Measurements from ENCODE around the gene ERO1B.

DNA sequence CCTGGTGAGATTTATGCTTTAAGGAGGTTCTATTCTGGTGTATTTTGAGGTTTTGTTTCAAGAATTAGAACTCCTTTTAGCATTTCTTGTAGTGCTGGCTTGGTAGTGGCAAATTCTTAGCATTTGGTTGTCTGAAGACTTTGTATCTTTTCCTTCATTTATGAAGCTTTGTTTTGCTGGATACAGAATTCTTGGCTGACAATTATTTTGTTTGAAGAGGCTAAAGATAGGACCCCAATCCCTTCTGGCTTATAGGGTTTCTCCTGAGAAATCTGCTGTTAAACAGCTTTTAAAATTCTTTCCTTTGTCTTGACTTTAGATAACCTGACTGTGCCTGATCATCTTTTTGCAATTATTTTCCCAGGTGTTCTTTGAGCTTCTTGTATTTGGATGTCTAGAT lies 80.8 kb downstream of the ERO1B start:
- no peak for TF ChIP-seq EZH2 (IDR thresholded peaks at IDR 0.05; ENCODE audit: low read length, missing control alignments)
- TF ChIP-seq, protein P1, sequence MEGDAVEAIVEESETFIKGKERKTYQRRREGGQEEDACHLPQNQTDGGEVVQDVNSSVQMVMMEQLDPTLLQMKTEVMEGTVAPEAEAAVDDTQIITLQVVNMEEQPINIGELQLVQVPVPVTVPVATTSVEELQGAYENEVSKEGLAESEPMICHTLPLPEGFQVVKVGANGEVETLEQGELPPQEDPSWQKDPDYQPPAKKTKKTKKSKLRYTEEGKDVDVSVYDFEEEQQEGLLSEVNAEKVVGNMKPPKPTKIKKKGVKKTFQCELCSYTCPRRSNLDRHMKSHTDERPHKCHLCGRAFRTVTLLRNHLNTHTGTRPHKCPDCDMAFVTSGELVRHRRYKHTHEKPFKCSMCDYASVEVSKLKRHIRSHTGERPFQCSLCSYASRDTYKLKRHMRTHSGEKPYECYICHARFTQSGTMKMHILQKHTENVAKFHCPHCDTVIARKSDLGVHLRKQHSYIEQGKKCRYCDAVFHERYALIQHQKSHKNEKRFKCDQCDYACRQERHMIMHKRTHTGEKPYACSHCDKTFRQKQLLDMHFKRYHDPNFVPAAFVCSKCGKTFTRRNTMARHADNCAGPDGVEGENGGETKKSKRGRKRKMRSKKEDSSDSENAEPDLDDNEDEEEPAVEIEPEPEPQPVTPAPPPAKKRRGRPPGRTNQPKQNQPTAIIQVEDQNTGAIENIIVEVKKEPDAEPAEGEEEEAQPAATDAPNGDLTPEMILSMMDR (conservative IDR thresholded peaks at IDR 0.05 in 1 of 2, IDR thresholded peaks at IDR 0.05 in 1 of 2; ENCODE audit: low read depth in 1 of 2, low read length in 2 of 2) = no peak

Data from fibroblast of lung (primary cell).